Coronary artery (tissue), 2 donors: ENCODE results near the gene ATP6V1A.

ENCODE experiments used
- DNase-seq: peaks from one replicate; pipeline ENCODE4 v3.0.0-alpha.2; 2017; ENCODE audit warnings: low spot score
- H3K27ac ChIP-seq, 2 donors: fragments of 200-600 bp; sonication (generic); one replicate each; pipeline ENCODE4 v1.5.1; 2016 to 2019
- H3K4me3 ChIP-seq: fragments of 200-600 bp; sonication (generic); 2 replicates; pipeline ENCODE4 v1.5.1; 2016; ENCODE audit warnings: mild to moderate bottlenecking, moderate library complexity
- CTCF ChIP-seq: fragments of 200-600 bp; sonication (generic); IDR thresholded peaks from one replicate; pipeline ENCODE4 v1.5.1; 2019; ENCODE audit warnings: antibody characterized with exemption

The ATP6V1A gene

GRCh38 chr3:113717308-113717707, 29.5 kb upstream of the ATP6V1A start:
- no peak for DNase-seq
- no peak overlapping the region for H3K4me3 ChIP-seq
- TF ChIP-seq CTCF = no peak
- no peak overlapping the region for H3K27ac ChIP-seq

GRCh38 chr3:113717818-113718217, 29.0 kb upstream of the ATP6V1A start:
- TF ChIP-seq CTCF = no peak
- H3K27ac ChIP-seq = no peak overlapping the region
- H3K4me3 ChIP-seq = no peak overlapping the region
- no peak for DNase-seq

GRCh38 chr3:113719294-113719693, 27.5 kb upstream of the ATP6V1A start:
- no peak for DNase-seq
- Histone ChIP-seq H3K4me3 (no peak overlapping the region), H3K27ac (no peak overlapping the region)
- TF ChIP-seq CTCF = no peak

- Histone ChIP-seq H3K4me3 (no peak overlapping the region), H3K27ac (no peak overlapping the region)
- no peak for TF ChIP-seq CTCF
- no peak for DNase-seq
Observed at GRCh38 chr3:113719758-113720157, 27.1 kb upstream of the ATP6V1A start.

GRCh38 chr3:113721636-113722035, 25.2 kb upstream of the ATP6V1A start:
- Histone ChIP-seq H3K27ac (no peak overlapping the region), H3K4me3 (no peak overlapping the region)
- DNase-seq = no peak
- no peak for TF ChIP-seq CTCF

- Histone ChIP-seq H3K27ac (no peak overlapping the region), H3K4me3 (no peak overlapping the region)
- no peak for TF ChIP-seq CTCF
- no peak for DNase-seq
Observed at GRCh38 chr3:113728661-113729060, 18.2 kb upstream of the ATP6V1A start.

GRCh38 chr3:113730550-113730949, 16.3 kb upstream of the ATP6V1A start:
- TF ChIP-seq CTCF = no peak
- no peak overlapping the region for H3K27ac ChIP-seq
- DNase-seq = no peak
- H3K4me3 ChIP-seq = no peak overlapping the region
